ENCODE results near the gene PNPLA8.

DNA sequence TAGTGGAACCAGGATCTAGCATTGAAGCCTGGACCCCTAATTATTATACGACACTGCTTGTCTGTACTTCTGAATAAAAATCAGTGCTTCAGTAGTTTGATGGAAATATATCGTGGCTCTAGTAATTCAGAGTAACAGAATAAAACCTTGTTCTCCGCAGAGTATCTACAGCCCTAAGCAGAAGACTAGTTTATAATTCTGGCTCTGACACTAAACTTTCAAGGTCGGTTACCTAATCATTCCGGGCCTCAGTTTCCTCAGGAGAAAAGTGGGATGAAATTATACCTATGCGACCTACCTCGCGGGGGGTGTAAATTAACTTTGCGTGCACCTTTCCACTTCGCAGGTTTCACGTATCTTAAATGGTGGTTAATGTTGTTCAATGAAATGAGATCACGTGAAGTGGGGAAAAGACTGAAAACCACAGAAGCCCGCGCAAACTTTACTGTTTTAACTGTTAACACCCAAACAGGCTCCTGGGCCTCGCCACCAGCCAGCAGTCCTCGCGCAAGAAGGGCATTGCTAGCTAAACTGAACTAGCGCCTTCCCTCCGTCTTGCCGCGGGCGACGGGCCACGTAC lies 43.0 kb upstream of the PNPLA8 start:
- TF ChIP-seq, protein P1, sequence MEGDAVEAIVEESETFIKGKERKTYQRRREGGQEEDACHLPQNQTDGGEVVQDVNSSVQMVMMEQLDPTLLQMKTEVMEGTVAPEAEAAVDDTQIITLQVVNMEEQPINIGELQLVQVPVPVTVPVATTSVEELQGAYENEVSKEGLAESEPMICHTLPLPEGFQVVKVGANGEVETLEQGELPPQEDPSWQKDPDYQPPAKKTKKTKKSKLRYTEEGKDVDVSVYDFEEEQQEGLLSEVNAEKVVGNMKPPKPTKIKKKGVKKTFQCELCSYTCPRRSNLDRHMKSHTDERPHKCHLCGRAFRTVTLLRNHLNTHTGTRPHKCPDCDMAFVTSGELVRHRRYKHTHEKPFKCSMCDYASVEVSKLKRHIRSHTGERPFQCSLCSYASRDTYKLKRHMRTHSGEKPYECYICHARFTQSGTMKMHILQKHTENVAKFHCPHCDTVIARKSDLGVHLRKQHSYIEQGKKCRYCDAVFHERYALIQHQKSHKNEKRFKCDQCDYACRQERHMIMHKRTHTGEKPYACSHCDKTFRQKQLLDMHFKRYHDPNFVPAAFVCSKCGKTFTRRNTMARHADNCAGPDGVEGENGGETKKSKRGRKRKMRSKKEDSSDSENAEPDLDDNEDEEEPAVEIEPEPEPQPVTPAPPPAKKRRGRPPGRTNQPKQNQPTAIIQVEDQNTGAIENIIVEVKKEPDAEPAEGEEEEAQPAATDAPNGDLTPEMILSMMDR (IDR thresholded peaks at IDR 0.05), result no peak
- no peak for TF ChIP-seq POLR2A (IDR thresholded peaks at IDR 0.05)
